Activated naive CD4-positive, alpha-beta T cell treated with anti-CD3 and anti-CD28 coated beads for 36 hours (primary cell): ENCODE measurements around the gene CIAO3. TPM values are rescaled to one million over a fixed set of nuclear protein-coding genes. Genes with fewer than 3 reads are reported as not detected.

Source experiments
- CTCF ChIA-PET: fragments of 350-600 bp; sonication (Branson Sonifier 250); formaldehyde crosslinking; loops from one replicate; lab custom pipeline; 2021; ENCODE audit warnings: antibody characterized with exemption; lab: Charles Lee
- DNase-seq: peaks from one replicate; pipeline ENCODE4 v3.0.0-alpha.2; 2020
- H3K27ac Mint-ChIP-seq: one replicate; pipeline ENCODE4 v1.8.0; 2021; ENCODE audit warnings: mild to moderate bottlenecking, mixed read lengths
- H3K27me3 Mint-ChIP-seq: one replicate; pipeline ENCODE4 v1.8.0; 2021; ENCODE audit warnings: low read depth, mixed read lengths
- H3K36me3 Mint-ChIP-seq: one replicate; pipeline ENCODE4 v1.8.0; 2021; ENCODE audit warnings: low read depth, mixed read lengths
- H3K4me1 Mint-ChIP-seq: one replicate; pipeline ENCODE4 v1.8.0; 2021; ENCODE audit warnings: low read depth, mixed read lengths
- H3K4me3 Mint-ChIP-seq: one replicate; pipeline ENCODE4 v1.8.0; 2021; ENCODE audit warnings: mild to moderate bottlenecking, moderate library complexity, mixed read lengths
- H3K9me3 Mint-ChIP-seq: one replicate; pipeline ENCODE4 v1.8.0; 2021; ENCODE audit warnings: mixed read lengths
- intact Hi-C: fragments of 100-400 bp; cut with micrococcal nuclease; formaldehyde crosslinking; loops from one replicate; pipeline ENCODE4 v1.15.1; 2023
- total RNA-seq, 2 experiments: library from RNA; stranded (reverse); gene quantifications; one replicate each; pipeline ENCODE4 v1.2.3, GENCODE V29; 2021

Gene CIAO3
- total RNA-seq: 10 to 100 TPM; 32.7 to 34.3 TPM

GRCh38 chr16:740764-741505 lies at the start of gene CIAO3:
Gene CIAO3 (minus strand): TSS chr16:740997. CDS start chr16:740985, 12 bp downstream.
- intact Hi-C loops: loop anchor here (1.0 to 2.0 kb wide), 2 partner anchors 20 to 47 kb away; partner anchors contain the start of genes ANTKMT, CHTF18 and RPUSD1
- DNase-seq: peak; percentile 91
- peak within 1 kb of the TSS; percentile 81 for H3K4me3 Mint-ChIP-seq
- no peak within 1 kb of the TSS for H3K27ac Mint-ChIP-seq
- H3K4me1 Mint-ChIP-seq: peaks cover 13% of the 10 kb centered on the region
- H3K27me3 Mint-ChIP-seq: no peaks in the 10 kb centered on the region
- CTCF ChIA-PET: interaction anchor here (0.6 to 3.0 kb wide), 8 partner anchors 14 to 561 kb away, joined by 3 to 13 read pairs (median 4); partner anchors contain the start of genes ANTKMT, CCDC78, CHTF18 and HAGHL
- peaks cover 10% of the 10 kb centered on the region for H3K36me3 Mint-ChIP-seq
- H3K9me3 Mint-ChIP-seq: no peaks in the 10 kb centered on the region

GRCh38 chr16:790086-790485 lies 49.3 kb upstream of the CIAO3 start:
- CTCF ChIA-PET: interaction anchor here (1.0 kb wide), 1 partner anchor 77 kb away, joined by 4 read pairs; no protein-coding TSS in a partner anchor
- H3K27ac Mint-ChIP-seq: no peak overlapping the region
- intact Hi-C loops: no loop called here

GRCh38 chr16:789191-789850 lies 48.5 kb upstream of the CIAO3 start:
- Mint-ChIP-seq H3K27me3 (no peaks in the 10 kb centered on the region), H3K4me1 (peaks cover 13% of the 10 kb centered on the region), H3K9me3 (no peaks in the 10 kb centered on the region), H3K4me3 (peak overlapping the region; percentile 66), H3K27ac (no peak overlapping the region), H3K36me3 (peaks cover 17% of the 10 kb centered on the region)
- intact Hi-C loops: no loop called here
- DNase-seq: no peak
- CTCF ChIA-PET: interaction anchor here (0.9 to 1.0 kb wide), 2 partner anchors 48 to 76 kb away, joined by 3 to 4 read pairs; no protein-coding TSS in a partner anchor

More at GRCh38 chr16:790086-790485, 49.3 kb upstream of the CIAO3 start:
- H3K4me1 Mint-ChIP-seq: peaks cover 13% of the 10 kb centered on the region
- peak overlapping the region; percentile 66 for H3K4me3 Mint-ChIP-seq
- peaks cover 14% of the 10 kb centered on the region for H3K36me3 Mint-ChIP-seq
- H3K9me3 Mint-ChIP-seq: no peaks in the 10 kb centered on the region
- no peaks in the 10 kb centered on the region for H3K27me3 Mint-ChIP-seq
- DNase-seq: no peak

- H3K36me3 Mint-ChIP-seq: peaks cover 17% of the 10 kb centered on the region
- no peaks in the 10 kb centered on the region for H3K9me3 Mint-ChIP-seq
- H3K4me3 Mint-ChIP-seq: peak within 1 kb of the TSS; percentile 83
- H3K27me3 Mint-ChIP-seq: no peaks in the 10 kb centered on the region
- peaks cover 13% of the 10 kb centered on the region for H3K4me1 Mint-ChIP-seq
- no peak within 1 kb of the TSS for H3K27ac Mint-ChIP-seq
- intact Hi-C loops: loop anchor here (1.0 kb wide), 2 partner anchors 19 to 48 kb away; partner anchors contain the start of gene CIAO3
- CTCF ChIA-PET: interaction anchor here (0.8 to 6.1 kb wide), 3 partner anchors 47 to 116 kb away, joined by 3 to 55 read pairs (median 3); no protein-coding TSS in a partner anchor
- peak; percentile 94 for DNase-seq
Observed at GRCh38 chr16:788399-789126, 47.8 kb upstream of the CIAO3 start, which contains the start of gene CHTF18. Gene CHTF18 (plus strand): TSS chr16:788620. CDS start chr16:788685, 65 bp downstream.

GRCh38 chr16:787978-788398 lies 47.2 kb upstream of the CIAO3 start, which contains the start of gene RPUSD1:
Gene RPUSD1 (minus strand): TSS chr16:788381. CDS start chr16:787737, 644 bp downstream.
- no peak within 1 kb of the TSS for H3K27ac Mint-ChIP-seq
- CTCF ChIA-PET: interaction anchor here (0.8 to 6.1 kb wide), 2 partner anchors 75 to 115 kb away, joined by 3 to 55 read pairs; no protein-coding TSS in a partner anchor
- intact Hi-C loops: loop anchor here (1.0 kb wide), 2 partner anchors 19 to 48 kb away; partner anchors contain the start of gene CIAO3
- no peaks in the 10 kb centered on the region for H3K27me3 Mint-ChIP-seq
- peak within 1 kb of the TSS; percentile 83 for H3K4me3 Mint-ChIP-seq
- no peak for DNase-seq
- peaks cover 13% of the 10 kb centered on the region for H3K4me1 Mint-ChIP-seq
- no peaks in the 10 kb centered on the region for H3K9me3 Mint-ChIP-seq
- H3K36me3 Mint-ChIP-seq: peaks cover 17% of the 10 kb centered on the region

GRCh38 chr16:787321-787966 lies 46.6 kb upstream of the CIAO3 start:
- Mint-ChIP-seq H3K27ac (no peak overlapping the region), H3K27me3 (no peaks in the 10 kb centered on the region), H3K4me1 (peaks cover 13% of the 10 kb centered on the region), H3K9me3 (no peaks in the 10 kb centered on the region), H3K36me3 (peaks cover 17% of the 10 kb centered on the region), H3K4me3 (peak overlapping the region; percentile 83)
- CTCF ChIA-PET: interaction anchor here (6.1 kb wide), 1 partner anchor 75 kb away, joined by 55 read pairs; no protein-coding TSS in a partner anchor
- no peak for DNase-seq
- intact Hi-C loops: no loop called here

GRCh38 chr16:785563-786535 lies 45.1 kb upstream of the CIAO3 start:
- no peaks in the 10 kb centered on the region for H3K27me3 Mint-ChIP-seq
- H3K36me3 Mint-ChIP-seq: peaks cover 5% of the 10 kb centered on the region
- no peaks in the 10 kb centered on the region for H3K9me3 Mint-ChIP-seq
- H3K27ac Mint-ChIP-seq: no peak overlapping the region
- intact Hi-C loops: loop anchor here (1.0 kb wide), 1 partner anchor 75 kb away; no protein-coding TSS in a partner anchor
- H3K4me3 Mint-ChIP-seq: peak overlapping the region; percentile 83
- H3K4me1 Mint-ChIP-seq: peaks cover 10% of the 10 kb centered on the region
- DNase-seq: peak; percentile 79
- CTCF ChIA-PET: interaction anchor here (1.0 to 6.1 kb wide), 11 partner anchors 9 to 552 kb away, joined by 3 to 55 read pairs (median 6); partner anchors contain the start of gene CIAO3

GRCh38 chr16:784431-784830 lies 43.6 kb upstream of the CIAO3 start:
- CTCF ChIA-PET: interaction anchor here (0.6 to 6.1 kb wide), 11 partner anchors 8 to 551 kb away, joined by 3 to 55 read pairs (median 6); partner anchors contain the start of gene CIAO3
- intact Hi-C loops: no loop called here

GRCh38 chr16:783404-784161 lies 42.8 kb upstream of the CIAO3 start:
- Mint-ChIP-seq H3K4me3 (no peak overlapping the region), H3K4me1 (peaks cover 7% of the 10 kb centered on the region), H3K36me3 (peaks cover 5% of the 10 kb centered on the region), H3K9me3 (no peaks in the 10 kb centered on the region), H3K27me3 (no peaks in the 10 kb centered on the region), H3K27ac (no peak overlapping the region)
- DNase-seq: no peak
- CTCF ChIA-PET: interaction anchor here (0.7 to 6.1 kb wide), 3 partner anchors 67 to 73 kb away, joined by 3 to 55 read pairs (median 7); no protein-coding TSS in a partner anchor
- intact Hi-C loops: no loop called here

More at GRCh38 chr16:784431-784830, 43.6 kb upstream of the CIAO3 start:
- Mint-ChIP-seq H3K9me3 (no peaks in the 10 kb centered on the region), H3K36me3 (peaks cover 5% of the 10 kb centered on the region), H3K4me3 (no peak overlapping the region), H3K4me1 (peaks cover 7% of the 10 kb centered on the region), H3K27ac (no peak overlapping the region), H3K27me3 (no peaks in the 10 kb centered on the region)
- no peak for DNase-seq
